Mesothelial cell of epicardium (in vitro differentiated cells): Measurements from ENCODE around the gene ASCC1. TPM values are rescaled to one million over a fixed set of nuclear protein-coding genes. Genes with fewer than 3 reads are reported as not detected.

Source experiments
- DNase-seq, 2 experiments: peaks; one replicate each; pipeline ENCODE4 v3.0.0; 2021; ENCODE audit warnings: low spot score in 2 of 2; ENCODE audit not compliant: unreplicated experiment in 2 of 2
- H3K27ac Mint-ChIP-seq: 2 replicates; pipeline ENCODE4 v1.8.0; 2021; ENCODE audit warnings: mixed read lengths
- H3K27me3 Mint-ChIP-seq: 2 replicates; pipeline ENCODE4 v1.8.0; 2021; ENCODE audit warnings: low read depth, mixed read lengths
- H3K36me3 Mint-ChIP-seq: 2 replicates; pipeline ENCODE4 v1.8.0; 2021; ENCODE audit warnings: mixed read lengths
- H3K4me1 Mint-ChIP-seq: 2 replicates; pipeline ENCODE4 v1.8.0; 2021; ENCODE audit warnings: mixed read lengths
- H3K4me3 Mint-ChIP-seq: 2 replicates; pipeline ENCODE4 v1.8.0; 2021; ENCODE audit warnings: mild to moderate bottlenecking, moderate library complexity, mixed read lengths
- H3K9me3 Mint-ChIP-seq: 2 replicates; pipeline ENCODE4 v1.8.0; 2021; ENCODE audit warnings: mixed read lengths
- CTCF ChIP-seq: fragments of 200-600 bp; sonication (generic); IDR thresholded peaks from one replicate; pipeline ENCODE4 v1.5.0; 2021; ENCODE audit warnings: antibody characterized with exemption; ENCODE audit not compliant: unreplicated experiment
- total RNA-seq: library from RNA; stranded (reverse); gene quantifications from 3 replicates; pipeline ENCODE4 v1.2.1, GENCODE V29; 2021

ASCC1 gene
- total RNA-seq, 1 donor from 2014 or later = 36.6 TPM

DNA sequence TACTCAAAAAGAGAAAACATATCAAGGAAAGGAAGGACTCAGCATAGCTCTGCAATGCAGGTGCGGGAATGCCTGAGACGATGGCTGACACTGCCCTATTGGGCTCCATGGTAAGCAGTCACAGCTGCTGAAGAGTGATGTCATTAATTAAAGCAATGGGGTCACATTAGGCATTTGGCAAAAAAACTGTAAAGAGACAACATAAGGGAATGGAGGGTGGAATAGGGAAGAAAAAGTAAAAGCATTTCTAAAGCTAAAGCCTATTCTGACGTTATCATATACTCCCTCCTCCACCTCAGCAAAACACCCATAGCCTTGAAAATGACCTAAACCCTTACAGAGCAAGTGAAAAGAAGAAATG, 89.2 kb downstream of the ASCC1 start:
- no peak for DNase-seq
- H3K27ac Mint-ChIP-seq = no peak overlapping the region
- no peaks in the 10 kb centered on the region for H3K27me3 Mint-ChIP-seq
- no peak overlapping the region for H3K4me3 Mint-ChIP-seq
- peaks cover under 1% of the 10 kb centered on the region for H3K9me3 Mint-ChIP-seq
- no peak for TF ChIP-seq CTCF
- peaks cover 15% of the 10 kb centered on the region for H3K36me3 Mint-ChIP-seq
- peaks cover 2% of the 10 kb centered on the region for H3K4me1 Mint-ChIP-seq

DNA sequence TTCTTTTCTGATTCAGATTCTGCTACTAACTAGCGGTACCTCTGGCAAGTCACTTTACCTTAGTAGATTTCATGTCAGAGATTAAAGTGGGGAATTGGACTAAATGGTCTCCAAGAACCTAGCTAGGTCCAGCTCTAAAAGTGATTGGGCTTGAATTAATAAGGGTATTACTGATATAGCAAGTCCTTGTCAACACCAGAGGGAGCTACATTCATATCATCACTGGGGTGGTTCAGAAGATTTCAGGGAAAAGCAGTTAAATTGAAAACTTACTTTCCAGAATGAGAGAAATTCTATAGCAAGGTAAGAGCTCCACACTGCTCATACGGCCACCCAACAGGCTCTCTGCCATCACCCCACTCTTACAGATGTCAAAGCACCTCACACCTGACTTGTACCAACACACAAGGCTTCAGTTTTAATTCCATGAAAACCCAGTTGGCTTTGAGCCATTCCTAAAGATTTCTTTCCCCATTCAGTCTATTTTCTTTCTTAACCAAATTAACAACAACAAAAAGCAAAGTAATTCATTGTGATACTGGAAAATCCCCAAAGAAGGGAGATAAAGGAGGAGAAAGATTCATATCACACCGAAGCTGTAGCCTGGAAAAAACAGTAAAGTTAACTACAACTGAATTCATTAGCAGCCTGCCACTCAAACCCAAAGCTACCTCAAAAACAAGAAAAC, 89.7 kb downstream of the ASCC1 start:
- H3K36me3 Mint-ChIP-seq = peaks cover 20% of the 10 kb centered on the region
- peaks cover 2% of the 10 kb centered on the region for H3K4me1 Mint-ChIP-seq
- H3K27ac Mint-ChIP-seq = no peak overlapping the region
- H3K4me3 Mint-ChIP-seq = no peak overlapping the region
- no peak for TF ChIP-seq CTCF
- H3K9me3 Mint-ChIP-seq = peaks cover 6% of the 10 kb centered on the region
- DNase-seq = no peak
- no peaks in the 10 kb centered on the region for H3K27me3 Mint-ChIP-seq

- TF ChIP-seq CTCF = no peak
- peaks cover 26% of the 10 kb centered on the region for H3K36me3 Mint-ChIP-seq
- no peak overlapping the region for H3K4me3 Mint-ChIP-seq
- peaks cover 2% of the 10 kb centered on the region for H3K4me1 Mint-ChIP-seq
- H3K9me3 Mint-ChIP-seq = peaks cover 6% of the 10 kb centered on the region
- H3K27me3 Mint-ChIP-seq = no peaks in the 10 kb centered on the region
- H3K27ac Mint-ChIP-seq = no peak overlapping the region
- no peak for DNase-seq
Observed at GRCh38 chr10:72124989-72125388, 91.1 kb downstream of the ASCC1 start.

- Mint-ChIP-seq H3K27ac (no peak overlapping the region), H3K4me3 (no peak overlapping the region), H3K36me3 (peaks cover 29% of the 10 kb centered on the region), H3K27me3 (no peaks in the 10 kb centered on the region), H3K9me3 (peaks cover 6% of the 10 kb centered on the region), H3K4me1 (peaks cover 2% of the 10 kb centered on the region)
- DNase-seq = no peak
- TF ChIP-seq CTCF = no peak
Observed at GRCh38 chr10:72124381-72124780, 91.7 kb downstream of the ASCC1 start.

- peaks cover 2% of the 10 kb centered on the region for H3K4me1 Mint-ChIP-seq
- H3K4me3 Mint-ChIP-seq = no peak overlapping the region
- DNase-seq = no peak
- no peaks in the 10 kb centered on the region for H3K27me3 Mint-ChIP-seq
- no peak for TF ChIP-seq CTCF
- H3K36me3 Mint-ChIP-seq = peaks cover 27% of the 10 kb centered on the region
- H3K27ac Mint-ChIP-seq = no peak overlapping the region
- H3K9me3 Mint-ChIP-seq = peaks cover 6% of the 10 kb centered on the region
Observed at GRCh38 chr10:72123616-72124015, 92.5 kb downstream of the ASCC1 start.

- TF ChIP-seq CTCF = no peak
- Mint-ChIP-seq H3K27me3 (no peaks in the 10 kb centered on the region), H3K4me1 (peaks cover 2% of the 10 kb centered on the region), H3K9me3 (peaks cover 9% of the 10 kb centered on the region), H3K36me3 (peaks cover 33% of the 10 kb centered on the region), H3K27ac (no peak overlapping the region), H3K4me3 (no peak overlapping the region)
- DNase-seq = no peak
Observed at GRCh38 chr10:72122221-72122620, 93.9 kb downstream of the ASCC1 start.
